KMS-11 (cell line): Measurements from ENCODE around the gene RAF1.

ENCODE experiments used
- H2AFZ ChIP-seq: fragments of 200-600 bp; sonication (generic); 2 replicates; pipeline ENCODE4 v1.6.1; 2016; ENCODE audit warnings: antibody characterized with exemption, mixed run types, low read depth
- H3K27ac ChIP-seq: fragments of 200-600 bp; sonication (generic); 2 replicates; pipeline ENCODE4 v1.6.1; 2016; ENCODE audit warnings: mild to moderate bottlenecking, mixed run types
- H3K27me3 ChIP-seq: fragments of 200-600 bp; sonication (generic); 2 replicates; pipeline ENCODE4 v1.6.1; 2017; ENCODE audit warnings: mild to moderate bottlenecking, low read depth, mixed run types, moderate library complexity; ENCODE audit not compliant: insufficient read depth
- H3K36me3 ChIP-seq: fragments of 200-600 bp; sonication (generic); 2 replicates; pipeline ENCODE4 v1.6.1; 2017; ENCODE audit warnings: mild to moderate bottlenecking, mixed run types; ENCODE audit not compliant: insufficient read depth
- H3K4me1 ChIP-seq: fragments of 200-600 bp; sonication (generic); 2 replicates; pipeline ENCODE4 v1.6.1; 2016; ENCODE audit warnings: mild to moderate bottlenecking, low read depth, mixed run types; ENCODE audit not compliant: poor library complexity, severe bottlenecking
- H3K4me2 ChIP-seq: fragments of 200-600 bp; sonication (generic); 2 replicates; pipeline ENCODE4 v1.7.0; 2016; ENCODE audit warnings: mild to moderate bottlenecking, mixed run types
- H3K4me3 ChIP-seq: fragments of 200-600 bp; sonication (generic); IDR thresholded peaks from 2 replicates; pipeline ENCODE4 v1.6.1; 2017; ENCODE audit warnings: low read depth, low read length, mixed read lengths; ENCODE audit not compliant: insufficient read depth
- H3K79me2 ChIP-seq: fragments of 200-600 bp; sonication (generic); 2 replicates; pipeline ENCODE4 v1.6.1; 2016; ENCODE audit warnings: low read depth, mixed run types; ENCODE audit not compliant: insufficient read depth
- H3K9ac ChIP-seq: fragments of 200-600 bp; sonication (generic); 2 replicates; pipeline ENCODE4 v1.6.1; 2016; ENCODE audit warnings: mild to moderate bottlenecking, mixed run types
- H4K20me1 ChIP-seq: fragments of 200-600 bp; sonication (generic); 2 replicates; pipeline ENCODE4 v1.6.1; 2016; ENCODE audit warnings: mild to moderate bottlenecking, mixed run types; ENCODE audit not compliant: insufficient read depth
- TF ChIP-seq, protein P1 (sequence below): fragments of 200-600 bp; sonication (generic); conservative IDR thresholded peaks from 2 replicates; pipeline ENCODE4 v1.6.1; 2017; ENCODE audit warnings: low read depth, mild to moderate bottlenecking, antibody characterized with exemption, low read length, moderate library complexity, mixed read lengths

The RAF1 gene

DNA sequence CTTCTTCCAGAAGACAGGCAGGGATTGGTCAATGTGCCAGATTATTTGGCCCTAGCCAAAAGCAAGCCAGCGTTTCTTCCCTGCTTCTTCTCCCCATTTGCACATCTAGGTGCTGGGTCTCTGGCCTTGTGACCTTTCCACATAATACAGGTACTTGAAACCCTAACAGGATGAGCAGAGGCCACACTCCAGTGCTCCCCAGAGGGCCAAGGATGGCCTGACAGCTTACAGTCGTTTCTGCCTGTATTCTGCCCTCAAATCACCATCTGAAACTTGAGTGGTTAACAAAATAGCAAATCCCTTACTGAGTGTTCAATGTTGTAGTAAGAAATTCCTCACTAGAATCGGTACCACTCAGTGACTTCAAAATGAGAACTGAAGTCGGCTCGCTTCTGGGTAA lies 77.9 kb downstream of the RAF1 start:
- TF ChIP-seq, protein P1, sequence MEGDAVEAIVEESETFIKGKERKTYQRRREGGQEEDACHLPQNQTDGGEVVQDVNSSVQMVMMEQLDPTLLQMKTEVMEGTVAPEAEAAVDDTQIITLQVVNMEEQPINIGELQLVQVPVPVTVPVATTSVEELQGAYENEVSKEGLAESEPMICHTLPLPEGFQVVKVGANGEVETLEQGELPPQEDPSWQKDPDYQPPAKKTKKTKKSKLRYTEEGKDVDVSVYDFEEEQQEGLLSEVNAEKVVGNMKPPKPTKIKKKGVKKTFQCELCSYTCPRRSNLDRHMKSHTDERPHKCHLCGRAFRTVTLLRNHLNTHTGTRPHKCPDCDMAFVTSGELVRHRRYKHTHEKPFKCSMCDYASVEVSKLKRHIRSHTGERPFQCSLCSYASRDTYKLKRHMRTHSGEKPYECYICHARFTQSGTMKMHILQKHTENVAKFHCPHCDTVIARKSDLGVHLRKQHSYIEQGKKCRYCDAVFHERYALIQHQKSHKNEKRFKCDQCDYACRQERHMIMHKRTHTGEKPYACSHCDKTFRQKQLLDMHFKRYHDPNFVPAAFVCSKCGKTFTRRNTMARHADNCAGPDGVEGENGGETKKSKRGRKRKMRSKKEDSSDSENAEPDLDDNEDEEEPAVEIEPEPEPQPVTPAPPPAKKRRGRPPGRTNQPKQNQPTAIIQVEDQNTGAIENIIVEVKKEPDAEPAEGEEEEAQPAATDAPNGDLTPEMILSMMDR: no peak
- H3K9ac ChIP-seq: no peak overlapping the region
- H2AFZ ChIP-seq: no peak overlapping the region
- no peaks in the 10 kb centered on the region for H3K4me1 ChIP-seq
- H3K36me3 ChIP-seq: no peaks in the 10 kb centered on the region; the same call in 1 of the 2 replicates
- H4K20me1 ChIP-seq: no peaks in the 10 kb centered on the region
- H3K27ac ChIP-seq: no peak overlapping the region; the same call in 1 of the 2 replicates
- H3K79me2 ChIP-seq: no peaks in the 10 kb centered on the region
- H3K4me2 ChIP-seq: no peak overlapping the region
- H3K27me3 ChIP-seq: no peaks in the 10 kb centered on the region
- H3K4me3 ChIP-seq: no peak overlapping the region

- Histone ChIP-seq H3K27me3 (no peaks in the 10 kb centered on the region), H3K4me3 (no peak overlapping the region), H3K4me1 (no peaks in the 10 kb centered on the region), H3K27ac (no peak overlapping the region), H4K20me1 (no peaks in the 10 kb centered on the region), H2AFZ (no peak overlapping the region), H3K4me2 (no peak overlapping the region), H3K9ac (no peak overlapping the region), H3K79me2 (no peaks in the 10 kb centered on the region), H3K36me3 (no peaks in the 10 kb centered on the region; the same call in 1 of the 2 replicates)
- TF ChIP-seq, protein P1: no peak
These were observed 78.7 kb downstream of the RAF1 start for GRCh38 chr3:12585181-12585580.

GRCh38 chr3:12584083-12584482 lies 79.8 kb downstream of the RAF1 start:
- H3K9ac ChIP-seq: no peak overlapping the region
- TF ChIP-seq, protein P1: no peak

DNA sequence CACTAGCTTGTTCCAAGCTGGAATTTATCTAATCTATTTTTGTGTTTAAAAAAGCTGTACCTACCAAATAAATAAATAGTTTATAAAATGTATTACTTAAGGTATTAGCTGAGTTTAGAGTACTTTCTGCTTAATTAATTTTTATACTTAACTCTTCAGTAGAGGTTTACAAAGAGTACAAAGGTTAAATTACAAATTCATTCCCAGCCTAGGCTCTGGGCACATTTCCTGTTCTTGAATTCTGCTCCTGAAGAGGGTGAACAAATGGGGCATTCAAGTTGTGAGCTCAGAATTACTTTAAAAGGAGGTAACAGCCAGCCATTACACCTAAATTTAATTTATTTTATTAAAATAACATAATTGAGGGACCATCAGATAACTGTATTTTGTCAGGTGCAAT lies 80.6 kb downstream of the RAF1 start:
- Histone ChIP-seq H3K9ac (no peak overlapping the region), H3K27me3 (no peaks in the 10 kb centered on the region), H3K79me2 (no peaks in the 10 kb centered on the region), H3K4me3 (no peak overlapping the region), H3K36me3 (no peaks in the 10 kb centered on the region; the same call in 1 of the 2 replicates), H2AFZ (no peak overlapping the region), H3K4me1 (no peaks in the 10 kb centered on the region), H4K20me1 (no peaks in the 10 kb centered on the region), H3K4me2 (no peak overlapping the region), H3K27ac (no peak overlapping the region)
- TF ChIP-seq, protein P1: no peak

More at GRCh38 chr3:12584083-12584482, 79.8 kb downstream of the RAF1 start:
- H3K79me2 ChIP-seq: no peaks in the 10 kb centered on the region
- no peak overlapping the region for H3K4me3 ChIP-seq
- H3K27me3 ChIP-seq: no peaks in the 10 kb centered on the region
- no peaks in the 10 kb centered on the region for H3K4me1 ChIP-seq
- H2AFZ ChIP-seq: no peak overlapping the region
- no peaks in the 10 kb centered on the region for H4K20me1 ChIP-seq
- no peaks in the 10 kb centered on the region; the same call in 1 of the 2 replicates for H3K36me3 ChIP-seq
- no peak overlapping the region for H3K27ac ChIP-seq
- no peak overlapping the region for H3K4me2 ChIP-seq
